Thyroid gland (tissue), 4 donors: ENCODE results near the gene CFAP221.

Source experiments
- POLR2A ChIP-seq, 2 donors: fragments of 450-650 bp; IDR thresholded peaks; one replicate each; pipeline ENCODE4 v1.6.1; 2017; ENCODE audit warnings: antibody characterized with exemption in 2 of 2, mild to moderate bottlenecking in 2 of 2, moderate library complexity in 1 of 2
- TF ChIP-seq, protein P1 (sequence below), 6 experiments: fragments of 200-600 bp in 3 of 6; fragments of 450-650 bp in 3 of 6; sonication (generic) in 3 of 6; IDR thresholded peaks; one replicate each; pipeline ENCODE4 v1.5.1; 2016 to 2019; ENCODE audit warnings: antibody characterized with exemption in 6 of 6, mild to moderate bottlenecking in 2 of 6, inconsistent platforms in 1 of 6, moderate library complexity in 1 of 6

DNA sequence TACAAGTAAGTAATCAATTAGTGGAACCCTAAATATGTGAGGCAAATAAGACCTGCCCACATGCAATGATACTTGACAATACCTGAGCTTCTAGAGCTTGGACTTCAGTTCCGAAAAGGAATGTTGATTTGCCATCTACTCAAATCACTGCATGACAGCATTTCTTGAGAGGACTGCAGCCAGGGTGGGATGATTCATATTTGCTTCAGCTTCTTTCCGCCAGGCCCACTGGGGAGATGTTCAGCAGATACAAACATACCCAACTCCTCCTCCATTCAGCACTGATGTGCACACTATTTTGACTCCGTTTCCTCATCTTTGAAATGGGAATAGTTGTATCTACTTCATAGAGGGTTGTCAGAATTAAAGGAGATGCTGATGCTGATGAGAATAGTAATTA lies 106.0 kb downstream of the CFAP221 start:
- TF ChIP-seq, protein P1, sequence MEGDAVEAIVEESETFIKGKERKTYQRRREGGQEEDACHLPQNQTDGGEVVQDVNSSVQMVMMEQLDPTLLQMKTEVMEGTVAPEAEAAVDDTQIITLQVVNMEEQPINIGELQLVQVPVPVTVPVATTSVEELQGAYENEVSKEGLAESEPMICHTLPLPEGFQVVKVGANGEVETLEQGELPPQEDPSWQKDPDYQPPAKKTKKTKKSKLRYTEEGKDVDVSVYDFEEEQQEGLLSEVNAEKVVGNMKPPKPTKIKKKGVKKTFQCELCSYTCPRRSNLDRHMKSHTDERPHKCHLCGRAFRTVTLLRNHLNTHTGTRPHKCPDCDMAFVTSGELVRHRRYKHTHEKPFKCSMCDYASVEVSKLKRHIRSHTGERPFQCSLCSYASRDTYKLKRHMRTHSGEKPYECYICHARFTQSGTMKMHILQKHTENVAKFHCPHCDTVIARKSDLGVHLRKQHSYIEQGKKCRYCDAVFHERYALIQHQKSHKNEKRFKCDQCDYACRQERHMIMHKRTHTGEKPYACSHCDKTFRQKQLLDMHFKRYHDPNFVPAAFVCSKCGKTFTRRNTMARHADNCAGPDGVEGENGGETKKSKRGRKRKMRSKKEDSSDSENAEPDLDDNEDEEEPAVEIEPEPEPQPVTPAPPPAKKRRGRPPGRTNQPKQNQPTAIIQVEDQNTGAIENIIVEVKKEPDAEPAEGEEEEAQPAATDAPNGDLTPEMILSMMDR (IDR thresholded peaks at IDR 0.05) = no peak
- TF ChIP-seq POLR2A (IDR thresholded peaks at IDR 0.05) = no peak
